Activated CD8-positive, alpha-beta memory T cell treated with anti-CD3 and anti-CD28 coated beads for 1 hour (primary cell): Measurements from ENCODE around the gene SLC66A1.
"Not testable (repeated sequence)": the region's sequence is repeated elsewhere in the genome, so short reads cannot be mapped to it uniquely, and the experiment has no call there.

Source experiments
- DNase-seq, 2 donors: peaks; one replicate each; pipeline ENCODE4 v3.0.0-alpha.2; 2020; ENCODE audit warnings: low read depth in 1 of 2; ENCODE audit errors: extremely low read depth in 1 of 2

The SLC66A1 gene, protein sequence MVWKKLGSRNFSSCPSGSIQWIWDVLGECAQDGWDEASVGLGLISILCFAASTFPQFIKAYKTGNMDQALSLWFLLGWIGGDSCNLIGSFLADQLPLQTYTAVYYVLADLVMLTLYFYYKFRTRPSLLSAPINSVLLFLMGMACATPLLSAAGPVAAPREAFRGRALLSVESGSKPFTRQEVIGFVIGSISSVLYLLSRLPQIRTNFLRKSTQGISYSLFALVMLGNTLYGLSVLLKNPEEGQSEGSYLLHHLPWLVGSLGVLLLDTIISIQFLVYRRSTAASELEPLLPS

DNA sequence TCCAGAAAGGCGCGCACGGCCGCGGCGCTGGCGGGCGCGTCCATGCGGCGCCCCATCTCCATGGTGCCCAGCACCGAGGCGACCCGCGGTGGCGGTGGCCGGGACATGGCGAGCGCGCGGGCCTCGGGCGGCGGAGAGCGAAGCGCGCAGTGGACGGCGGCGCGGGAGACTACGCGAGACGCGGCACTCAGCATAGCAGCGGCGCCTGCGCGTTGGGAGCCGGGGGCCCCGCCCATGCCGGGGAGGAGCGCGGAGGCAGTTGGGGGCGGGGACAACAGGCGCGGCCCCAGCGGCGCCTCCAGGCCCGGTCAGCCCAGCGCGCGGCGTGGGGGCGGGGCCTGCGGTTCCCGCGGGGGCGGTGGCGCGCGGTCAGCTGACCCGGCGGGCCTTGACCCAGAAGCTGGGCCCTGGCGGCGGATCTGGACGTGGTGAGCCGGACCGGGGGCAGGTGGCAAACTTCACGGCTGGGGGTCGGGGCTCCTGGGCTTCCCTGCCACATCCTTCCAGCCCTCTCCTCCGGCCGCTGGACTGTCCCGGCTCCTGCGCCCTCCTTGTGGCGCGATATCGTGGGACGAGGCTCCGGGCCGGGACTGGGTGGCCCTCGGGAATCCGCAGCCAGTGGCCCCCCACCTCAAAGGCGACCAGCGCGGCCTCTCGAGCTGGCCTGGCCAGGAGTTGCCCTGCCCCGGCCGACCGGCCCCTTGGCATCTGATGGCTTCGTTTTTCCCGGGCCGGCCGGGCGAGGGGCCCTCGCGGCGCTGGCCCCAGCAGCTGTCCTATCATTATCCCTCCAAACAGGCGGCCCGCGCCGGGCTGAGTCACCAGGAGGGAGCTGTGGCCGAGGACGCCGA lies at the start of gene SLC66A1, which contains the start of gene AKR7A2:
TSS of gene SLC66A1 (plus strand) at position 396 of the 851 bp plus-strand sequence. CDS start 5,352 bp downstream, outside the sequence.
TSS of gene AKR7A2 (minus strand) at position 214 of the 851 bp plus-strand sequence. CDS start at position 194, 20 bp downstream.
- DNase-seq = peak; percentile 60 to 86

DNA sequence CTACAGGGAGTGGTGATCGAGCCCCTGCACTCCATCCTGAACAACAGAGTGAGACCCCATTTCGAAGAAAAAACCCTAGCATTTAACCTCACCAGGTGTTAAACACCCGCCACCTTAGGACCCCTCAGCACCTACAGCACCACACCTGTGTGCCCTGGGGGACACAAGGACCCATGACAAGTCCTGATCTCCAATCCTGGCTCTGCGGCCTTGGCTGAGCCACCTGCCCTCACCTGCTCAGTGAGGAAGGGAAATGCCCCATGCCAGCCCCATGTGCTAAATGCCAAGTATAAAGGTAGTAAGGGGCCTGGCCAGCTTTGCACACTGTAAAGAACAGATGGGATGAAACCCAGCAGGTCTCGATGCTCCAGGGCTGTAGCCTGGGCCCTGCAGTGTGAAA lies 49.4 kb upstream of the SLC66A1 start:
- no peak for DNase-seq

DNA sequence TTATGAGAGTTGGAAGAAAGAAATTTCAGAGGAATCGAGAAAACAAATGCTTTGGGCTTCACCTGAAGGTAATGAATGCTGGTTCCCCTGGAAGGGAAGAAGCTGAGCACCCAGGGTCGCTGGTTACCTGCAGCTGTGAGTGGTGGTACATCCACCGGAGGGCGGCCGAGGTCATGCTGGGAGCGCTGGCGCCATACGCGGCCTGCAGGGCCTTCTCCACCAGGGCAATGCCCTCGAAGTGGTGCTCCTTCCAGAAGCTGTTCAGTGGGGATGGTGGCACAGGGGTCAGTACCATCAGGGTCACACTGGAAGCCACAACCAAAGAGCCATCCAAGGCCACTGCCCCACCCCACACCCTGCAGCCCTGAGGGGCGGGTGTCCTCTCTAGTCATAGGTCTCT lies 43.7 kb upstream of the SLC66A1 start:
- no peak for DNase-seq

DNA sequence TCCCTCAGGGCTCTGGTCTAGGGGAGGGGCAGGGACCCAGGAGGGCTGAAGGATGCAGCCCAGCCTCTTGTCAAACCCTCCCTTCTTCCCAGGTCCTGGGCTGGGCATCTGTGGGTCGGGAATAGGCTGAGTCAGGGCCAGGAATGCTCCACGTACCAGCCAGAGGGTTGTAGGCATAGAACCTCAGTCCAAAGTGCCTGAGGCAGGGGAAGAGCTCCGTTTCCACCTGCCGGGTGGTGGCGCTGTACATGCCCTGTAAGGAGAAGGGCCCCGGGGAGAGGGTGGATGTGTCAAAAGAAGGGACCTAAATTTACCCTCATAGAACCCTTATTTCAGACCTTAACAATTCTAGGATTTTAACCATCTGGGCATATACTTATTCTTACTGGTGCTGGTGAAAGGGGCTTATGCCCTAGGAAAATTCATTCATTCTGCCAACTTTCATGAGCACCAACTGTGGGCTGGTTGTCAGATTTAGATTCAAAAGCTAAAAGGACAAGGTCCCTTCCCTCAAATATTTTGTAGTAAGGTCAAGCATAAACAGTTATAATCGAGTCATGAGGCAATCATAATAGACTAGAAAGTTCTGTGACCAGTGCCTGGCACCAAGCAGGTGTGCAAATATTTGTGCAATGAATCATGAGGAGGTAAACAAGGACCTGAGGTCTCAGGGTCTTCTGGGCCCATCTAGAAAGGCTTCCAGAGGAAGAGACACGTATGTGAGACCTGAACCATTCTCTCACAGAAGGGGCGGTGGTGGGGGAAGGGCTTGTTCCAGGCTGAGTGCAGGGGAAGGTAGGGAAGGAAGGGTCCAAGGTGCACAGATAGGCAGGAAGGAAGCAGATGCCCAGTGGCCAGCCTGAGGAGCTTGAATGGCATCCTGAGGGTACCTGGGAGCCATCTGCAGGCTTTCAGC lies 42.4 kb upstream of the SLC66A1 start:
- DNase-seq = not testable (repeated sequence)

DNA sequence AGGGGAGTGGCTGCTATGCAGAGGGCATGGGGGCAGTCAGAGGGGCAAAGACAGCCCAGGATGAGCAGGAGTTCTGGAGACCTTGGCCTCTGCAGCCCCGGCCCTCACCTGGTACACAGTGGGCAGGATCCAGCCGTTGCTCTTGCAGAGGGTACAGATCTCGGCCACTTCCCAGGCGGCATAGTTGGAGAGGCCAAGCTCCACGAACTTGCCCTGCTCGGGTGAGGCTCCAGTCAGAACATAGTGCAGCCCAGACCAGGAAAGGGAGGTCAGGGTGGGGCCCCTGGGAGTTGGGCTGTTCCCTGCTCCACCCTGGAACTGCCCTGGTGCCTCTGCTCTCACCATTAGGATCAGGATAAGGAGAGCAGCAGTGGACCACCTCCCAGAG lies 41.8 kb upstream of the SLC66A1 start:
- DNase-seq = not testable (repeated sequence)

DNA sequence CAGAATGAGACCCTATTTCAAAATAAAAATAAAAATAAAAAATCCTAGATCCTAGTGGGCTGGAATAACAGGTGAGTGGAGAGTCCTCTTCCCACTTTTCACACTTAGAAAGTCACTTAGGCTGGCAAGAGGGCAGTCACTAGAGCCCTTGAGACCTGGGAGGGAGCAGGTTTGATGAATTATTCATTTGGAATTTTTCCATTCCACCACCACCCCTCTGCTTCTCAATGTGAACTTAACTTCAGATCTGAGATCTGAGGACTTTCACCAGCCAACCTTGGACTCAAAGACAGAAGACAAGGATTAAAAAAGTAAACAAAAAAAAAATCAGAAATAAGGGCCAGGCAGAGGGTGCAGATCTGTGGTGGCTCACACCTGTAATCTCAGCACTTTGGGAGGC lies 40.1 kb upstream of the SLC66A1 start:
- DNase-seq = no peak

DNA sequence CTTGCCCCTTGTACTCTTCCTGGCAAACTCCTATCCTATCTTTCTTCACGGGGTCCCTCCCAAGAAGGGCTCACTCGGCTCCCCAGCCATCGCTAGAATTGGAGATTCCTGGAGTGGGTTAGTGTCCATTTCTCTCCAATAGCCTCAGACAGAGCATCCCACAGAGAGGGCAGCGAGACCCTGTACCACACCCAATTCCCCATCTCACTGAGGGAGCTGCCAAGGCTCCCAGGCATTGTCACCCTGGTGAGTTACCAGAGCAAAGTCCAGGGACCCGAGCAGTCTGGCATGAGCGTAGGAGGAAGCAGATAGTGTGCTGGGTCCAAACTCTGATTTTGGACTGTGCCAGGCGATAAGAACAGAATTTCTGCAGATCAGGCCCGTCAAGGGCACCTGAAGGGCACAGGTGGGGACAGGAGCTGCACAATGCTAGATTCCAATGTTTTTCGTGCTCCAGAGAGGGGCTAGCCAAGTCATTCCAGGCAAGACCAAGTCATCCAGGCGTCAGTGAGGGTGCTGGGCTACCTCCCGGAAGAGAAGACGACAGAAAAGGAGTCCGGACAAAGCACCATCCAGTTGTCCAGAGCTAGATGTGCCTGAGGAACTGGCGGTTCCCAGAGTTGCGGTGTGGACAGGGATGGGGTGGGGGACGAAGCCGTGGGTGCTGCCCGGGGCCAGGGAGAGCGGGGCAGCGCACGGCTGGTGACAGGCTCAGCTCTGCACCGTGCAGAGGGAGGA lies 38.9 kb upstream of the SLC66A1 start:
- no peak for DNase-seq

DNA sequence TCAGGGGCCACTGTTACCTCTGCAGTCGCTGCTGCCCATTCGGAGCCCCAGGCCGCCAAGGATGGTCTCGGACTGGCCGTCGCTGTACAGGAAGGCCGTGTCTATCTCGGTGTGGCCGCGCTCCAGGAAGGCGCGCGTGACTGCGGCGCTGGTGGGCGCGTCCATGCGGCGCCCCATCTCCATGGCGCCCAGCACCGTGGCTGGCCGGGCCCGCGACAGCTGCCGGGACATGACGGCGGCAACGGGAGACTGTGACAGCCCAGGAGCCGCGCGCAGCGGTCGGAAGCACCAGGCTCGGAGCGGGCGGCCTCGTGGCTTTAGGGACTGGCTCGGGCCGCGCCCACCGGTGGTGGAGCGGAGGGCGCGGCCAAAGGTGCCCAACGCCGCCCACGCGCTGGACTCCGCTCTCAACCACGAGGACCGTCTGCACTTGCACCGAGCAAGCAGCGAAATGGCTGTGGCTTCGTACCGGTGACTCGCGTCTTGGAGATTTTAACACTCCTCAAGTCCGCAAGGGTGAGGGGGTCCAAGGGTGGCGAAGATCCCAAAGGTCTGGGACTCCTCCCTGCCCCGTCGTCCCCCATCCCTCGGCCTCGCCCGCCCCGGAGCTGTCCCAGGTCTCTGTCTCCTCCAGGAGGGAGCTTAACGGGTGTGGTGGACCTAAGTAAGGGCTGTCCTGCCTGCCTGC lies 38.1 kb upstream of the SLC66A1 start:
- not testable (repeated sequence) for DNase-seq

DNA sequence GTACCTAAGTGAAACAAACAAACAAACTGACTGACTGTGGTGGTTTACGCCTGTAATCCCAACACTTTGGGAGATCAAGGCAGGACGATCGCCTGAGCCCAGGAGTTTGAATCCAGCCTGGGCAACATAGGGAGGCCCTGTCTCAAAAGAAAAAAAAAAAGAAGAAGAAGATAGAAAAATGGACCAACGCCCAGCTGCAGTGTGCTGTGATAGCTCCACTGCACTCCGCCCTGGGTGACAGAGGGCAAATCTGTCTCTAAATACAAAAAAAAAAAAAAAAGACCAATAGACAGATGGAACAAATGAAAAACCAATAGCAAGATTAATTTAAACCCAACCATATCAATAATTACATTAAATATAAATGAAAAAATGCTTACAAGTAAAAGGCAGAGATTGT lies 37.5 kb upstream of the SLC66A1 start:
- no peak for DNase-seq

DNA sequence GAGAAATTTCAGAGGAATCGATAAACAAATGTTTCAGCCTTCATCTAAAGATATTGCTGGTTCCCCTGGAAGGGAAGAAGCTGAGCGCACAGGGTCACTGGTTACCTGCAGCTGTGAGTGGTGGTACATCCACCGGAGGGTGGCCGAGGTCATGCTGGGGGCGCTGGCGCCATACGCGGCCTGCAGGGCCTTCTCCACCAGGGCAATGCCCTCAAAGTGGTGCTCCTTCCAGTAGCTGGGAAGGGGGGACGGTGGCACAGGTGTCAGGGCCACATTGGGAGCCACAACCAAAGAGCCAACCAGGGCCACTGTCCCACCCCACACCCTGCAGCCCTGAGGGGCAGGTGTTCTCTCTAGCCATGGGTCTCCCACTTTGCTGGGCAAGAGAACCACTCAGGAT lies 28.2 kb upstream of the SLC66A1 start:
- DNase-seq = no peak

DNA sequence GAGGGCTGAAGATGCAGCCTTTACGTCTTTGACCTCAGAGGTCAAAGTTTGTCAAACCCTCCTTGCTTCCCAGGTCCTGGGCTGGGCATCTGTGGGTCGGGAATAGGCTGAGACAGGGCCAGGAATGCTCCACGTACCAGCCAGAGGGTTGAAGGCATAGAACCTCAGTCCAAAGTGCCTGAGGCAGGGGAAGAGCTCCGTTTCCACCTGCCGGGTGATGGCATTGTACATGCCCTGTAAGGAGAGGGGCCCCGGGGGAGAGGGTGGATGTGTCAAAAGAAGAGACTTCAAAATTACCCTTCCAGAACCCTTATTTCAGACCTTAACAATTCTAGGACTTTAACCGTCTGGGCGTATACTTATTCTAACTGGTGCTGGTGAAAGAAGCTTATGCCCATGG lies 27.2 kb upstream of the SLC66A1 start:
- DNase-seq = no peak

DNA sequence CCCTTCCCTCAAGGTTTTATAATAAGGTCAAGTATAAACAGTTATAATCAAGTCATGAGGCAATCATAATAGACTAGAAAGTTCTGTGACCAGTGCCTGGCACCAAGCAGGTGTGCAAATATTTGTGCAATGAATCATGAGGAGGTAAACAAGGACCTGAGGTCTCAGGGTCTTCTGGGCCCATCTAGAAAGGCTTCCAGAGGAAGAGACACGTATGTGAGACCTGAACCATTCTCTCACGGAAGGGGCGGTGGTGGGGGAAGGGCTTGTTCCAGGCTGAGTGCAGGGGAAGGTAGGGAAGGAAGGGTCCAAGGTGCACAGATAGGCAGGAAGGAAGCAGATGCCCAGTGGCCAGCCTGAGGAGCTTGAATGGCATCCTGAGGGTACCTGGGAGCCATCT lies 26.8 kb upstream of the SLC66A1 start:
- DNase-seq = not testable (repeated sequence)

DNA sequence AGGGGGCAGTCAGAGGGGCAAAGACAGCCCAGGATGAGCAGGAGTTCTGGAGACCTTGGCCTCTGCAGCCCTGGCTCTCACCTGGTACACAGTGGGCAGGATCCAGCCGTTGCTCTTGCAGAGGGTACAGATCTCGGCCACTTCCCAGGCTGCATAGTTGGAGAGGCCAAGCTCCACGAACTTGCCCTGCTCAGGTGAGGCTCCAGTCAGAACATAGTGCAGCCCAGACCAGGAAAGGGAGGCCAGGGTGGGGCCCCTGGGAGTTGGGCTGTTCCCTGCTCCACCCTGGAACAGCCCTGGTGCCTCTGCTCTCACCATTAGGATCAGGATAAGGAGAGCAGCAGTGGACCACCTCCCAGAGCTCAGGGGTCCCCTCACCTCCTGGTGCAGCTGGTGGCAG lies 26.3 kb upstream of the SLC66A1 start:
- not testable (repeated sequence) for DNase-seq

DNA sequence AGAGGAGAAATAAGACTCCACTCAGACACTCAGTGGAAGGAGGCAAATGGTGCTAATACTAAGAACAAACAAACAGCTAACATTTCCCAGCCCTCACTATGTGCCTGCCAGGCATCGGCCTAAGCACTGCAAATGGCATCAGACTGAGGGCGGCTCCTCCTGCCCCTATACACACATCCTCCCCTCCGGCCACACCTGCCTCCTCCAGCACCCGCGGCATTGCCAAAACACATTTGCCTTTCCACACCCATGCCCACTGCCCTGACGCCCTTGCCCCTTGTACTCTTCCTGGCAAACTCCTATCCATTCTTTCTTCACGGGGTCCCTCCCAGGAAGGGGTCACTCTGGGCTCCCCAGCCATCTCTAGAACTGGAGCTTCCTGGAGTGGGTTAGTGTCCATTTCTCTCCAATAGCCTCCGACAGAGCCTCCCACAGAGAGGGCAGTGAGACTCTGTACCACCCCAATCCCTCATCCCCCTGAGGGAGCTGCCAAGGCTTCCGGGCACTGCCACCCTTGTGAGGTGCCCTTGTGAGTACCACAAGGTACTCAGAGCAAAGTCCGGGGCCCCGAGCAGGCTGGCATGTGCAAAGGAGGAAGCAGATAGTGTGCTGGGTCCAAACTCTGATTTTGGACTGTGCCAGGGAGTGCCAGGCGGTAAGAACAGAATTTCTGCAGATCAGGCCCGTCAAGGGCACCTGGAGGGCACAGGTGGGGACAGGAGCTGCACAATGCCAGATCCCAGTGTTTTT lies 24.5 kb upstream of the SLC66A1 start:
- DNase-seq = no peak

DNA sequence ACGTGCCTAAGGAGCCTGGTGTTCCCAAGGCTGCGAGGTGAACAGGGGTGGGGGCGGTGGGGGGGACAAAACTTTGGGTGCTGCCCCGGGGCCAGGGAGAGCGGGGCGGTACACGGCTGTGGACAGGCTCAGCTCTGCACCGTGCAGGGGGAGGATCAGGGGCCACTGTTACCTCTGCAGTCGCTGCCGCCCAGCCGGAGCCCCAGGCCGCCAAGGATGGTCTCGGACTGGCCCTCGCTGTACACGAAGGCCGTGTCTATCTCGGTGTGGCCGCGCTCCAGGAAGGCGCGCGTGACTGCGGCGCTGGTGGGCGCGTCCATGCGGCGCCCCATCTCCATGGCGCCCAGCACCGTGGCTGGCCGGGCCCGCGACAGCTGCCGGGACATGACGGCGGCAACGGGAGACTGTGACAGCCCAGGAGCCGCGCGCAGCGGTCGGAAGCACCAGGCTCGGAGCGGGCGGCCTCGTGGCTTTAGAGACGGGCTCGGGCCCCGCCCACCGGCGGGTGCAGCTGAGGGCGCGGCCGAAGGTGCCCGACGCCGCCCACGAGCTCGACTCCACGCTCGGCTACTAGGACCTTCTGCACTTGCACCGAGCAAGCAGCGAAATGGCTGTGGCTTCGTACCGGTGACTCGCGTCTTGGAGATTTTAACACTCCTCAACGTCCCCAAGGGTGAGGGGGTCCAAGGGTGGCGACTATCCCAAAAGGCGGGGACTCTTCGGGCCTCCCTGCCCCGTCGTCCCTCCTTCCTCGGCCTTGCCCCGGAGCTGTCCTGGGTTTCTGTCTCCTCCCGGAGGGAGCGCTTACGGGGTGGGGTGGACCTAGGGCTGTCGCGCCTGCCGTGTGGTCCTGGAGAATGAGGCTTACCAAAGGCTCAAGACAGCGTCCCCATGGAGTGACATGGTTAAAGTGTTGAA lies 23.5 kb upstream of the SLC66A1 start, which contains the start of gene AKR7A3:
TSS of gene AKR7A3 (minus strand) at position 447 of the 918 bp plus-strand sequence. CDS start at position 386, 61 bp downstream.
- peak in 1 of 2 donors; percentile 43 for DNase-seq

DNA sequence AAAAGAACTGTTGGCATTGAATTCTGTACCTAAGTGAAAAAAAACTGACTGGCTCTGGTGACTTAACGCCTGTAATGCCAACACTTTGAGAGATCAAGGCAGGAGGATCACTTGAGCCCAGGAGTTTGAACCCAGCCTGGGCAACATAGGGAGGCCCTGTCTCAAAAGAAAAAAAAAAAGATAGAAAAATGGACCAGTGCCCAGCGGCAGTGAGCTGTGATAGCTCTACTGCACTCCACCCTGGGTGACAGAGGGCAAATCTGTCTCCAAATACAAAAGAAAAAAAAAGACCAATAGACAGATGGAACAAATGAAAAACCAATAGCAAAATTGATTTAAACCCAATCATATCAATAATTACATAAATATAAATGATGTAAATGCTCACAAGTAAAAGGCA lies 22.9 kb upstream of the SLC66A1 start:
- no peak for DNase-seq

DNA sequence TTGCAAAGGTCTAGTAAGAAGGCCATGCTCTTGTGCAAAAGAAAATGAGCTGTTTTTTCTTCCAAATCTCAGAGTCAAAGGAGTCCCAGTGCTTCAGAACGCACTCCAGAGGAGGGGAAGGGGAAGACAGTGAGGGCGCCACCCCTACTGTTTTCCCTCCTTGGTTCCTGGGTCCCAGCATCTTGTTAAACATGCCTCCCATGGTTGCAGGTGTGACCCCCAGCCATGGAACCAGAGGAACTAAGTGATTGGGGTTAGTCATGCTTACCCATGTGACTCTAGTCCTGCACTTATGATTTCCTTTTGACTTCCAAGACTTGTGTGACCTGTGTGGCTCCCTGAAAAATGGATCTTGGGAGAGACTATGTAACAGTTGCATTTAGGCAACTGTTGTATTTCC lies 17.5 kb upstream of the SLC66A1 start:
- no peak for DNase-seq

DNA sequence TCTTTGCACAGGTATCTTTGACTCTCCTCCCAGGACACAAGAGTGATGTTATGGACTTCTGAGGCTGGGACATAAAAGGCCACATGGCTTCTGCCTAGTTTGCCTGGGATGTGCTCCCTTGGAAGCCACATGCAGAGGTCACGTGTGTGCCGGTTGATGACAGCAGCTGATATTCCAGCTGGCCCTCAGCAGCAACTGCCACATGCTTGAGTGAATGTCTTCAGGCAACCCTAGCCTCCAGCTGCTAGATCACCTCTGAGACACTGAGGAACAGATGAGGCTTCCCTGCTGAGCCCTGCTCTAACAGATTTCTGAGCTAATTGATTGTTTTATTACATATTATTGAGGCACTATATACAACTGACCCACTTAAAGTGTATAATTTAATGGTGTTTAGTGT lies 11.9 kb upstream of the SLC66A1 start:
- no peak for DNase-seq
